ENCODE measurements around the gene CXorf65.

CXorf65 gene

GRCh38 chrX:71098951-71099506 is 7.5 kb downstream of the CXorf65 start:
- DNase-seq (ENCODE audit: low spot score) = no peak
- no peak for TF ChIP-seq CTCF (IDR thresholded peaks at IDR 0.05; ENCODE audit: extremely low read depth, missing control alignments)

GRCh38 chrX:71098302-71098701 is 8.2 kb downstream of the CXorf65 start:
- peak; percentile 34 for DNase-seq (ENCODE audit: low spot score)
- peak; percentile 32 for TF ChIP-seq CTCF (IDR thresholded peaks at IDR 0.05; ENCODE audit: extremely low read depth, missing control alignments)

- no peak for DNase-seq (ENCODE audit: low spot score)
- no peak for TF ChIP-seq CTCF (IDR thresholded peaks at IDR 0.05; ENCODE audit: extremely low read depth, missing control alignments)
These were observed 9.8 kb downstream of the CXorf65 start for GRCh38 chrX:71096760-71097032.

- TF ChIP-seq CTCF (IDR thresholded peaks at IDR 0.05; ENCODE audit: extremely low read depth, missing control alignments) = no peak
- peak; percentile 43 for DNase-seq (ENCODE audit: low spot score)
These were observed 10.4 kb downstream of the CXorf65 start for GRCh38 chrX:71095981-71096759.

GRCh38 chrX:71095555-71095980 is 11.0 kb downstream of the CXorf65 start, which contains the start of gene FOXO4:
FOXO4 (plus strand) TSS chrX:71095851; CDS start chrX:71096529, 678 bp downstream.
- TF ChIP-seq CTCF (IDR thresholded peaks at IDR 0.05; ENCODE audit: extremely low read depth, missing control alignments) = no peak
- peak; percentile 81 for DNase-seq (ENCODE audit: low spot score)

- no peak for DNase-seq (ENCODE audit: low spot score)
- TF ChIP-seq CTCF (IDR thresholded peaks at IDR 0.05; ENCODE audit: extremely low read depth, missing control alignments) = no peak
These were observed 11.5 kb downstream of the CXorf65 start for GRCh38 chrX:71095033-71095432.

- no peak for TF ChIP-seq CTCF (IDR thresholded peaks at IDR 0.05; ENCODE audit: extremely low read depth, missing control alignments)
- no peak for DNase-seq (ENCODE audit: low spot score)
These were observed 15.3 kb downstream of the CXorf65 start for GRCh38 chrX:71091263-71091662.
